HepG2 (cell line): ENCODE data around the gene PSMD5.

ENCODE experiments used
- ATF7 ChIP-seq, 2 experiments: fragments of 450-650 bp in 1 of 2; sonication (generic) in 1 of 2; formaldehyde crosslinking in 1 of 2; IDR thresholded peaks; 2 replicates each; pipeline versions ENCODE4 v1.4.0 to v1.6.1; 2016 to 2020; ENCODE audit warnings: antibody characterized with exemption in 1 of 2, mild to moderate bottlenecking in 1 of 2, missing genetic modification reagents in 1 of 2
- CEBPB ChIP-seq: IDR thresholded peaks from 2 replicates; pipeline ENCODE4 v1.6.1; 2011; ENCODE audit warnings: low read depth, low read length, improper control_type of control experiment, borderline replicate concordance
- FOXK2 ChIP-seq: fragments of 450-650 bp; IDR thresholded peaks from 2 replicates; pipeline ENCODE4 v1.6.1; 2016
- TF ChIP-seq, protein P1 (sequence below): sonication (generic); formaldehyde crosslinking; IDR thresholded peaks from 2 replicates; pipeline ENCODE4 v1.4.0; 2020; ENCODE audit warnings: missing genetic modification reagents
- TF ChIP-seq, protein P2 (sequence below): sonication (generic); formaldehyde crosslinking; IDR thresholded peaks from 2 replicates; pipeline ENCODE4 v1.5.0; 2020; ENCODE audit warnings: mild to moderate bottlenecking, missing genetic modification reagents
- TF ChIP-seq, protein P3 (sequence below): IDR thresholded peaks from 2 replicates; pipeline ENCODE4 v1.6.1; 2012; ENCODE audit warnings: inconsistent platforms

DNA sequence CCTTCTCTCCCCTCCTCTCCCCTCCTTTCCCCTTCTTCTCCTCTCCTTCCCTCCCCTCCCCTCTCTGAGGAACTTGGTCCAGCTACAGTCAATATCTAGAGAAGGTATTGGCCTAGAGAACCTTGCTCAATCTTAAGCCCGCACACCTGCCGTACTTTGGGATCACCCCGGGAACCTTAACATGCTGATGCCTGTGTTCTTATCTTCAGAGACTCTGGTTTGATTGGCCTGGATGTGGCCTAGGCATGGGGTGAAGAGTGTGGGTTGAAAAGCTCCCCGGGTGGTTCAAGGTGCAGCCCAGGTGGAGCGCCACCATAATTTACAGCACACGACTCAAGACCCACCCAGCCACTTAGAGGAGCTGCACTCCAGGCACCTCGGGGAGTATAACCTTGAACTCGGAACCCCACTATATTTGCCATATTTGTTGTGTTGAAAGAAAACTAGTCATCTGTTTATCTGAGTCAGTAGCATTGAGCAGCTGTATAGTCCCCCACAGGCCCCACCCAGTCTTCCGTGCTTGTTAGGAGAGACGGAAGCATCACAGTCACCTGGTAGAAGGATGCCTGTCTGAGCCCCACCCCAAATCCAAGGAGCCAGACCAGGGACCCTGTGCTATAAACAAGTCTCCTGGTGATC lies 48.6 kb upstream of the PSMD5 start:
- TF ChIP-seq, protein P1, sequence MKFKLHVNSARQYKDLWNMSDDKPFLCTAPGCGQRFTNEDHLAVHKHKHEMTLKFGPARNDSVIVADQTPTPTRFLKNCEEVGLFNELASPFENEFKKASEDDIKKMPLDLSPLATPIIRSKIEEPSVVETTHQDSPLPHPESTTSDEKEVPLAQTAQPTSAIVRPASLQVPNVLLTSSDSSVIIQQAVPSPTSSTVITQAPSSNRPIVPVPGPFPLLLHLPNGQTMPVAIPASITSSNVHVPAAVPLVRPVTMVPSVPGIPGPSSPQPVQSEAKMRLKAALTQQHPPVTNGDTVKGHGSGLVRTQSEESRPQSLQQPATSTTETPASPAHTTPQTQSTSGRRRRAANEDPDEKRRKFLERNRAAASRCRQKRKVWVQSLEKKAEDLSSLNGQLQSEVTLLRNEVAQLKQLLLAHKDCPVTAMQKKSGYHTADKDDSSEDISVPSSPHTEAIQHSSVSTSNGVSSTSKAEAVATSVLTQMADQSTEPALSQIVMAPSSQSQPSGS (CRISPR knock-in tag): no peak
- TF ChIP-seq CEBPB (no peak), FOXK2 (no peak), ATF7 (IDR thresholded peaks at IDR 0.05) (no peak), ATF7 (CRISPR knock-in tag; IDR thresholded peaks at IDR 0.05) (no peak)
- TF ChIP-seq, protein P2, sequence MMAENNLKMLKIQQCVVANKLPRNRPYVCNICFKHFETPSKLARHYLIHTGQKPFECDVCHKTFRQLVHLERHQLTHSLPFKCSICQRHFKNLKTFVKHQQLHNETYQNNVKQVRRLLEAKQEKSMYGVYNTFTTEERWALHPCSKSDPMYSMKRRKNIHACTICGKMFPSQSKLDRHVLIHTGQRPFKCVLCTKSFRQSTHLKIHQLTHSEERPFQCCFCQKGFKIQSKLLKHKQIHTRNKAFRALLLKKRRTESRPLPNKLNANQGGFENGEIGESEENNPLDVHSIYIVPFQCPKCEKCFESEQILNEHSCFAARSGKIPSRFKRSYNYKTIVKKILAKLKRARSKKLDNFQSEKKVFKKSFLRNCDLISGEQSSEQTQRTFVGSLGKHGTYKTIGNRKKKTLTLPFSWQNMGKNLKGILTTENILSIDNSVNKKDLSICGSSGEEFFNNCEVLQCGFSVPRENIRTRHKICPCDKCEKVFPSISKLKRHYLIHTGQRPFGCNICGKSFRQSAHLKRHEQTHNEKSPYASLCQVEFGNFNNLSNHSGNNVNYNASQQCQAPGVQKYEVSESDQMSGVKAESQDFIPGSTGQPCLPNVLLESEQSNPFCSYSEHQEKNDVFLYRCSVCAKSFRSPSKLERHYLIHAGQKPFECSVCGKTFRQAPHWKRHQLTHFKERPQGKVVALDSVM (CRISPR knock-in tag): no peak
- TF ChIP-seq, protein P3, sequence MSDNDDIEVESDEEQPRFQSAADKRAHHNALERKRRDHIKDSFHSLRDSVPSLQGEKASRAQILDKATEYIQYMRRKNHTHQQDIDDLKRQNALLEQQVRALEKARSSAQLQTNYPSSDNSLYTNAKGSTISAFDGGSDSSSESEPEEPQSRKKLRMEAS: no peak
